ENCODE measurements around the gene PSMG1. TPM values are rescaled to one million over a fixed set of nuclear protein-coding genes. Genes with fewer than 3 reads are reported as not detected.

Gene PSMG1
- total and polyA plus RNA-seq, 9 of the 15 experiments (the other 6 are each of a cell fraction or from before 2014, with no cell fraction given) = 54.5 to 427 (median 328) TPM

GRCh38 chr21:39183272-39184049, at the start of gene PSMG1 (continued):
- TF ChIP-seq KDM4B (IDR thresholded peaks at IDR 0.05; ENCODE audit: borderline replicate concordance in 2 of 2, low read depth in 1 of 2) = peak in 1 of 2 experiments; percentile 24; a peak in 1 of 4 replicates
- TF ChIP-seq ZNF280A (IDR thresholded peaks at IDR 0.05; ENCODE audit: low read depth, partially characterized antibody) = no peak
- TF ChIP-seq U2AF2 (optimal IDR thresholded peaks at IDR 0.05; ENCODE audit: low read depth, low read length) = no peak
- no peak for TF ChIP-seq COPS2 (conservative IDR thresholded peaks at IDR 0.05)
- TF ChIP-seq PHB (CRISPR knock-in tag; IDR thresholded peaks at IDR 0.05) = no peak; the same call in 1 of the 2 replicates
- TF ChIP-seq MIER1 (IDR thresholded peaks at IDR 0.05; ENCODE audit: low read depth) = no peak
- TF ChIP-seq HDAC2 (IDR thresholded peaks at IDR 0.05) = no peak; the same call in 1 of the 2 replicates
- peak; percentile 93 for TF ChIP-seq SAFB2 (IDR thresholded peaks at IDR 0.05; ENCODE audit: borderline replicate concordance, low read depth, low read length, severe bottlenecking)
- no peak for TF ChIP-seq NCOA2 (IDR thresholded peaks at IDR 0.05; ENCODE audit: partially characterized antibody in 2 of 2)
- peak; percentile 54 for TF ChIP-seq BRD9 (IDR thresholded peaks at IDR 0.05; ENCODE audit: low read depth, partially characterized antibody)
- no peak for TF ChIP-seq CBFB (CRISPR knock-in tag; IDR thresholded peaks at IDR 0.05)
- TF ChIP-seq ILF3 (IDR thresholded peaks at IDR 0.05; ENCODE audit: borderline replicate concordance) = peak; percentile 74; the same call in 1 of the 2 replicates
- no peak for TF ChIP-seq PHTF2 (CRISPR knock-in tag; IDR thresholded peaks at IDR 0.05)
- no peak for TF ChIP-seq ZFP30 (CRISPR knock-in tag; IDR thresholded peaks at IDR 0.05; ENCODE audit: borderline replicate concordance)
- TF ChIP-seq ZFPM2 (CRISPR knock-in tag; IDR thresholded peaks at IDR 0.05) = no peak; the same call in none of the 2 replicates
- TF ChIP-seq ZBTB9 (CRISPR knock-in tag; IDR thresholded peaks at IDR 0.05) = peak; percentile 90; the same call in 1 of the 2 replicates
- TF ChIP-seq SMAD1 (IDR thresholded peaks at IDR 0.05; ENCODE audit: low read depth, low read length, partially characterized antibody) = no peak
- no peak for TF ChIP-seq HIVEP1 (CRISPR knock-in tag; IDR thresholded peaks at IDR 0.05)
- TF ChIP-seq ZNF436 (CRISPR knock-in tag; IDR thresholded peaks at IDR 0.05) = no peak
- peak; percentile 88 for TF ChIP-seq TBP (optimal IDR thresholded peaks at IDR 0.05; ENCODE audit: low read depth, low read length)
- TF ChIP-seq MTA1 (IDR thresholded peaks at IDR 0.05; ENCODE audit: borderline replicate concordance) = peak; percentile 53; the same call in 1 of the 2 replicates
- no peak for TF ChIP-seq MCM3 (IDR thresholded peaks at IDR 0.05)
- peak; percentile 62 for TF ChIP-seq ZBTB43 (CRISPR knock-in tag; IDR thresholded peaks at IDR 0.05)
- no peak for TF ChIP-seq MCM5 (IDR thresholded peaks at IDR 0.05; ENCODE audit: low read depth)
- TF ChIP-seq NR2F6 (CRISPR knock-in tag; IDR thresholded peaks at IDR 0.05) = no peak; the same call in 1 of the 2 replicates
- peak; percentile 98 for TF ChIP-seq U2AF1 (optimal IDR thresholded peaks at IDR 0.05; ENCODE audit: low read depth, low read length)
- no peak for TF ChIP-seq CBFA2T3 (IDR thresholded peaks at IDR 0.05)
